Activated T-cell treated with anti-CD3 and anti-CD28 coated beads for 1 hour (primary cell): ENCODE measurements around the gene GCH1.
A peak's percentile ranks its signal among the peaks of the same experiment; 100 is the strongest.
"Not testable (repeated sequence)": the region's sequence is repeated elsewhere in the genome, so short reads cannot be mapped to it uniquely, and the experiment has no call there.

Experiments used
- DNase-seq: peaks from one replicate; pipeline ENCODE4 v3.0.0-alpha.2; 2020; ENCODE audit warnings: low read depth

GCH1 gene

GRCh38 chr14:54902521-54903420 is at the start of gene GCH1:
Gene GCH1, minus strand, starts transcription at chr14:54902826. Its CDS starts 163 bp downstream, at chr14:54902663.
- DNase-seq: peak; percentile 67

GRCh38 chr14:54947230-54947629 is 44.6 kb upstream of the GCH1 start:
- DNase-seq: no peak

GRCh38 chr14:54946500-54946899 is 43.9 kb upstream of the GCH1 start:
- no peak for DNase-seq

GRCh38 chr14:54944737-54945391 is 42.2 kb upstream of the GCH1 start:
- no peak for DNase-seq

GRCh38 chr14:54942913-54943312 is 40.3 kb upstream of the GCH1 start:
- no peak for DNase-seq

- no peak for DNase-seq
Observed at GRCh38 chr14:54936816-54937215, 34.2 kb upstream of the GCH1 start.

- no peak for DNase-seq
Observed at GRCh38 chr14:54935958-54936357, 33.3 kb upstream of the GCH1 start.

GRCh38 chr14:54935100-54935499 is 32.5 kb upstream of the GCH1 start:
- DNase-seq: no peak

GRCh38 chr14:54933006-54933405 is 30.4 kb upstream of the GCH1 start:
- no peak for DNase-seq

GRCh38 chr14:54931598-54932340 is 29.1 kb upstream of the GCH1 start:
- DNase-seq: no peak

- no peak for DNase-seq
Observed at GRCh38 chr14:54931101-54931500, 28.5 kb upstream of the GCH1 start.

GRCh38 chr14:54929556-54929955 is 26.9 kb upstream of the GCH1 start:
- no peak for DNase-seq

- no peak for DNase-seq
Observed at GRCh38 chr14:54928216-54928615, 25.6 kb upstream of the GCH1 start.

- no peak for DNase-seq
Observed at GRCh38 chr14:54927551-54927950, 24.9 kb upstream of the GCH1 start.

- not testable (repeated sequence) for DNase-seq
Observed at GRCh38 chr14:54926570-54926969, 23.9 kb upstream of the GCH1 start.

- DNase-seq: no peak
Observed at GRCh38 chr14:54922598-54922997, 20.0 kb upstream of the GCH1 start.

GRCh38 chr14:54920052-54920451 is 17.4 kb upstream of the GCH1 start:
- DNase-seq: no peak

- DNase-seq: no peak
Observed at GRCh38 chr14:54919330-54919729, 16.7 kb upstream of the GCH1 start.

GRCh38 chr14:54918427-54918826 is 15.8 kb upstream of the GCH1 start:
- DNase-seq: no peak

- DNase-seq: no peak
Observed at GRCh38 chr14:54916101-54916500, 13.5 kb upstream of the GCH1 start.

- DNase-seq: no peak
Observed at GRCh38 chr14:54909817-54910558, 7.4 kb upstream of the GCH1 start.

GRCh38 chr14:54908973-54909372 is 6.3 kb upstream of the GCH1 start:
- not testable (repeated sequence) for DNase-seq
